SU-DHL-6 (cell line): ENCODE results near the gene RGMB.

ENCODE experiments used
- H2AFZ ChIP-seq: fragments of 200-600 bp; sonication (generic); 2 replicates; pipeline ENCODE4 v1.6.1; 2014; ENCODE audit warnings: low read depth, mild to moderate bottlenecking, moderate library complexity, mixed read lengths, antibody characterized with exemption, low read length; ENCODE audit not compliant: severe bottlenecking
- H3F3A ChIP-seq: fragments of 200-600 bp; shearing (Covaris generic); 2 replicates; pipeline ENCODE4 v1.6.0; 2016; ENCODE audit warnings: antibody characterized with exemption, mild to moderate bottlenecking; ENCODE audit not compliant: insufficient read depth
- H3K27ac ChIP-seq: fragments of 200-600 bp; sonication (generic); 2 replicates; pipeline ENCODE4 v1.5.1; 2016; ENCODE audit warnings: low read depth, mild to moderate bottlenecking, low read length, moderate library complexity, mixed read lengths
- H3K27me3 ChIP-seq: fragments of 200-600 bp; sonication (generic), shearing (Covaris generic); 2 replicates; pipeline ENCODE4 v1.6.0; 2014; ENCODE audit warnings: mild to moderate bottlenecking, low read length
- H3K36me3 ChIP-seq: fragments of 200-600 bp; sonication (generic); 2 replicates; pipeline ENCODE4 v1.6.1; 2014; ENCODE audit warnings: mild to moderate bottlenecking, low read length, mixed read lengths
- H3K4me2 ChIP-seq: fragments of 300-600, 200-600 bp; shearing (Covaris generic), sonication (generic); 2 replicates; pipeline ENCODE4 v1.6.0; 2014; ENCODE audit warnings: low read length, low read depth, mild to moderate bottlenecking; ENCODE audit not compliant: poor library complexity, severe bottlenecking
- H3K4me3 ChIP-seq: fragments of 200-600 bp; sonication (generic); 2 replicates; pipeline ENCODE4 v1.5.1; 2014; ENCODE audit warnings: antibody characterized with exemption, low read length, mild to moderate bottlenecking, mixed read lengths; ENCODE audit not compliant: insufficient read depth, poor library complexity, severe bottlenecking
- H3K79me2 ChIP-seq: fragments of 200-600 bp; sonication (generic); 2 replicates; pipeline ENCODE4 v1.6.1; 2014; ENCODE audit warnings: mild to moderate bottlenecking, low read length, moderate library complexity; ENCODE audit not compliant: insufficient read depth
- H3K9ac ChIP-seq: fragments of 200-600 bp; sonication (generic); 2 replicates; pipeline ENCODE4 v1.7.0; 2014; ENCODE audit warnings: mild to moderate bottlenecking, low read length
- H3K9me2 ChIP-seq: fragments of 200-600 bp; sonication (generic); replicated peaks from 2 replicates; pipeline ENCODE4 v1.6.1; 2014; ENCODE audit warnings: low read length; ENCODE audit not compliant: insufficient read depth
- H3K9me3 ChIP-seq: fragments of 200-600 bp; sonication (generic); 2 replicates; pipeline ENCODE4 v1.6.1; 2014; ENCODE audit warnings: low read length, mixed read lengths; ENCODE audit not compliant: insufficient read depth
- H4K20me1 ChIP-seq: fragments of 200-600 bp; sonication (generic); 2 replicates; pipeline ENCODE4 v1.6.1; 2014; ENCODE audit warnings: low read depth, mild to moderate bottlenecking, antibody characterized with exemption, low read length, moderate library complexity, mixed read lengths
- CTCF ChIP-seq: fragments of 200-600 bp; sonication (generic); IDR thresholded peaks from one replicate; pipeline ENCODE4 v1.5.1; 2017; ENCODE audit warnings: antibody characterized with exemption, mild to moderate bottlenecking, low read length, moderate library complexity; ENCODE audit not compliant: insufficient read depth, poor library complexity, severe bottlenecking
- EZH2phosphoT487 ChIP-seq: fragments of 200-600 bp; sonication (generic), shearing (Covaris generic); conservative IDR thresholded peaks from 2 replicates; pipeline ENCODE4 v1.6.1; 2018; ENCODE audit warnings: mild to moderate bottlenecking, antibody characterized with exemption, low read length, moderate library complexity, mixed read lengths

The RGMB gene

DNA sequence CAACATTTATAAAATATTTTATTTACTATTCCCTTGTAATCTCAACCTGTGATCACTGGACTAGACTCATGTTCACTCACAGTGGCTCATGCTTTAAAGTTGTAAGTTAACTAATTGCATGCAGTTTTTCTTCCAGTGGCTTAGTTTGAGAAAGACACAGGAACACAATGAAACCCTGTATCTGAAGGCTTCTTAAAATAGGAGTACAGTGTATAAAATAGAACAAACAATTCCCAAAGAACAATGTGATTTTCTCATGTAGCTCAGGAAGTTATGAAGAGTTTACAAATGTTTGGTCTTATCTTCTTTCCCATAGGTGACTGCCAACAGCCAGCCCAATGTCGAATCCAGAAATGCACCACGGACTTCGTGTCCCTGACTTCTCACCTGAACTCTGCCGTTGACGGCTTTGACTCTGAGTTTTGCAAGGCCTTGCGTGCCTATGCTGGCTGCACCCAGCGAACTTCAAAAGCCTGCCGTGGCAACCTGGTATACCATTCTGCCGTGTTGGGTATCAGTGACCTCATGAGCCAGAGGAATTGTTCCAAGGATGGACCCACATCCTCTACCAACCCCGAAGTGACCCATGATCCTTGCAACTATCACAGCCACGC lies 5.9 kb downstream of the RGMB start:
- no peaks in the 10 kb centered on the region for H3F3A ChIP-seq
- peaks cover 15% of the 10 kb centered on the region; the same call in 1 of the 2 replicates for H3K79me2 ChIP-seq

GRCh38 chr5:98780390-98780789 lies 6.9 kb downstream of the RGMB start:
- H3K9me2 ChIP-seq = no peaks in the 10 kb centered on the region
- no peak overlapping the region for H3K9ac ChIP-seq
- H3K27ac ChIP-seq = no peak overlapping the region
- no peak overlapping the region for H3K4me2 ChIP-seq
- H4K20me1 ChIP-seq = peaks cover 18% of the 10 kb centered on the region
- H2AFZ ChIP-seq = no peak overlapping the region
- H3K4me3 ChIP-seq = no peak overlapping the region
- H3K9me3 ChIP-seq = no peaks in the 10 kb centered on the region
- no peaks in the 10 kb centered on the region for H3K27me3 ChIP-seq
- H3K36me3 ChIP-seq = no peaks in the 10 kb centered on the region; the same call in 1 of the 2 replicates
- TF ChIP-seq EZH2phosphoT487 (no peak), CTCF (no peak)
- peaks cover 9% of the 10 kb centered on the region for H3K79me2 ChIP-seq
- no peaks in the 10 kb centered on the region for H3F3A ChIP-seq

More for the DNA sequence above, 5.9 kb downstream of the RGMB start:
- Histone ChIP-seq H3K4me3 (no peak overlapping the region), H3K27me3 (no peaks in the 10 kb centered on the region), H2AFZ (no peak overlapping the region), H4K20me1 (peaks cover 22% of the 10 kb centered on the region), H3K9me3 (no peaks in the 10 kb centered on the region), H3K4me2 (no peak overlapping the region), H3K9ac (no peak overlapping the region), H3K9me2 (no peaks in the 10 kb centered on the region), H3K27ac (no peak overlapping the region), H3K36me3 (no peaks in the 10 kb centered on the region; the same call in 1 of the 2 replicates)
- TF ChIP-seq CTCF (no peak), EZH2phosphoT487 (no peak)

DNA sequence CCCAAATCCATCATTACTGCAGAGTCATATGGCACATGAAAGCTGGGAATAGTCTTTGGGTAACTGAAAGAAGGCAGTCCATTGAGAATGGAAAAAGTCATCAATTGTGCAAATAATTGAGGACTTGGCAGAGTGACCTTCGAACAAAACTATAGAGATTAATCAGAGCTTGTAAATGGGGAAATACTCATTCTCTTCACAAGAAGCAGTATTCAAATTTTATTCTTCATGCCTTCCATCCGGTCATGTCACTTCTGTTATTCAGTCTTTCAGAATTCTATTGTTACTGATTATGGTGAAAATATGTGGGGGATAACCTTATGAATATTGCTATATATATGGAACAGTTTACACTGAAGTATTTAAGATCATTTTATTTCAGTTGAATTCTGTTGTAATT lies 8.1 kb downstream of the RGMB start:
- Histone ChIP-seq H4K20me1 (peaks cover 8% of the 10 kb centered on the region; the same call in 1 of the 2 replicates), H3K79me2 (peaks cover 4% of the 10 kb centered on the region), H3K9me2 (no peaks in the 10 kb centered on the region), H3K36me3 (no peaks in the 10 kb centered on the region; the same call in 1 of the 2 replicates), H3K4me3 (no peak overlapping the region), H3K4me2 (no peak overlapping the region), H3K9me3 (no peaks in the 10 kb centered on the region), H3K27me3 (no peaks in the 10 kb centered on the region), H3K9ac (no peak overlapping the region), H3F3A (no peaks in the 10 kb centered on the region), H3K27ac (no peak overlapping the region), H2AFZ (no peak overlapping the region)
- TF ChIP-seq CTCF = no peak
- TF ChIP-seq EZH2phosphoT487 = no peak
